Heart right ventricle (tissue), 16 donors: Measurements from ENCODE around the gene SMIM5. TPM values are rescaled to one million over a fixed set of nuclear protein-coding genes. Genes with fewer than 3 reads are reported as not detected.

Experiments
- ATAC-seq, 8 donors: fragments of 200-7000 bp; cut with Tn5 transposase; one replicate each; pipeline ENCODE4 v1.9.1; 2020; ENCODE audit warnings: mild to moderate bottlenecking in 8 of 8, moderate library complexity in 8 of 8, moderate number of reproducible peaks in 1 of 8
- DNase-seq, 2 donors: peaks; one replicate each; pipeline ENCODE4 v3.0.0-alpha.2; 2020
- H3K27ac ChIP-seq, 10 donors: fragments of 200-600 bp; sonication (generic) in 2 of 10; one replicate each; pipeline versions ENCODE4 v1.5.0 to v1.8.0; 2020 to 2022; ENCODE audit warnings: mild to moderate bottlenecking in 3 of 10
- H3K27me3 ChIP-seq, 7 donors: fragments of 200-600 bp; one replicate each; pipeline ENCODE4 v1.8.0; 2021 to 2022; ENCODE audit warnings: mild to moderate bottlenecking in 2 of 7
- H3K36me3 ChIP-seq, 9 donors: fragments of 200-600 bp; sonication (generic) in 1 of 9; one replicate each; pipeline versions ENCODE4 v1.5.0 to v1.8.0; 2020 to 2022; ENCODE audit warnings: mild to moderate bottlenecking in 2 of 9
- H3K4me1 ChIP-seq, 9 donors: fragments of 200-600 bp; sonication (generic) in 1 of 9; one replicate each; pipeline versions ENCODE4 v1.5.0 to v1.8.0; 2020 to 2022; ENCODE audit warnings: mild to moderate bottlenecking in 4 of 9
- H3K4me3 ChIP-seq, 10 donors: fragments of 200-600 bp; sonication (generic) in 2 of 10; one replicate each; pipeline versions ENCODE4 v1.5.0 to v1.8.0; 2020 to 2022; ENCODE audit warnings: mild to moderate bottlenecking in 7 of 10, moderate library complexity in 2 of 10
- H3K9me3 ChIP-seq, 11 donors: fragments of 200-600 bp in 10 of 11; sonication (generic) in 2 of 11; one replicate each; pipeline versions ENCODE4 v1.5.0 to v1.8.0; 2013 to 2022; ENCODE audit warnings: mild to moderate bottlenecking in 2 of 11, control low read depth in 1 of 11, moderate library complexity in 1 of 11
- CTCF ChIP-seq, 9 donors: fragments of 200-600 bp; sonication (generic) in 2 of 9; IDR thresholded peaks; one replicate each; pipeline versions ENCODE4 v1.5.0 to v1.8.0; 2021 to 2022; ENCODE audit warnings: antibody characterized with exemption in 9 of 9, mild to moderate bottlenecking in 5 of 9, moderate library complexity in 1 of 9
- WGBS, 2 donors: extraction: QIAGEN DNeasy Blood & Tissue Kit; methylation state at CpG; one replicate each; pipeline ENCODE4 v1.1.7; 2013; ENCODE audit warnings: inconsistent platforms in 1 of 2; 5-methylcytosine and 5-hydroxymethylcytosine counted together
- intact Hi-C, 10 donors: fragments of 100-400 bp; cut with DNase I; formaldehyde crosslinking; loops; one replicate each; pipeline versions ENCODE4 v1.11.1 to v1.14.2; 2022
- polyA plus RNA-seq, 2 donors: library from polyadenylated mRNA; stranded (reverse); fragments of 200-250 nt; gene quantifications; one replicate each; pipeline ENCODE4 v1.2.3, GENCODE V29; 2013
- total RNA-seq, 10 donors: library from RNA; stranded (reverse); fragmentation: NEBNext Ultra II Directional in 3 of 10; extraction: Animal tissue kit (Norgen Biotek cat#: 25700) in 3 of 10; gene quantifications; one replicate each; pipeline versions ENCODE4 v1.2.1 to v1.2.4, GENCODE V29; 2021 to 2023
- donor health status: Arrhythmogenic right ventricular cardiomyopathy.
- donor health status: ischemic (EF 13 %, LVEDD 7.1; RV severe dilation, severe dysfunction).
- donor health status: healthy with polysubstance abuse.
- donor health status: DM: no; HTN: yes; CAD: no.
- donor health status: DM: no; HTN: no; CAD: no.
- donor health status: ischemic (EF 25% LVEDD 6.9; RV normal size, moderate dysfunction).
- donor health status: ischemic (EF 25% LVEDD 5.7; RV mildly dilated, moderate dysfunction).
- donor health status: healthy.
- donor health status: DM: yes; HTN: yes; CAD: no.
- donor health status: Ischemic cardiomyopathy.
- donor health status: ischemic (EF 35%, LVEDD 5.7; RV mildly dilated, moderate dysfunction).
- donor health status: nonischemic (EF 11% LVEDD 7.7; RV severe dilation, severe dysfunction).
- donor health status: DM: yes; HTN: yes; CAD: no.
- donor health status: PGD.
- donor health status: ischemic (EF 29% LVEDD 5.4; RV normal size, mild dysfunction).
- donor health status: nonischemic (EF 23%, LVEDD 6.1; RV moderate dilation, normal function).

The SMIM5 gene
- total and polyA plus RNA-seq, 12 donors: 1.9 to 19.2 (median 6.5) TPM

- no peaks in the 10 kb centered on the region for H3K9me3 ChIP-seq
- no peak overlapping the region for H3K27ac ChIP-seq
- DNase-seq (no peak), ATAC-seq (no peak)
- H3K4me3 ChIP-seq: no peak overlapping the region
- intact Hi-C loops: no loop called here
- H3K4me1 ChIP-seq: peaks cover 0 to 13% (median 1%) of the 10 kb centered on the region in 9 donors
- H3K36me3 ChIP-seq: peaks cover 0 to 91% (median 17%) of the 10 kb centered on the region in 9 donors
- TF ChIP-seq CTCF (IDR thresholded peaks at IDR 0.05): no peak
- H3K27me3 ChIP-seq: no peaks in the 10 kb centered on the region
- 93% methylated on average over 10 of the region's 10 CpGs for WGBS, 2 donors
Observed at GRCh38 chr17:75627094-75627493, 6.1 kb upstream of the SMIM5 start.

- Histone ChIP-seq H3K27ac (no peak overlapping the region), H3K4me1 (peaks cover 5 to 23% (median 13%) of the 10 kb centered on the region in 9 donors), H3K9me3 (no peaks in the 10 kb centered on the region), H3K4me3 (no peak overlapping the region), H3K27me3 (no peaks in the 10 kb centered on the region), H3K36me3 (peaks cover 0 to 79% (median 17%) of the 10 kb centered on the region in 9 donors)
- DNase-seq (no peak), ATAC-seq (no peak)
- no peak for TF ChIP-seq CTCF (IDR thresholded peaks at IDR 0.05)
- intact Hi-C loops: no loop called here
- WGBS, 2 donors: 91 to 93% methylated on average over 6 of the region's 6 CpGs
Observed at GRCh38 chr17:75628425-75628824, 4.8 kb upstream of the SMIM5 start.

GRCh38 chr17:75629157-75629556 lies 4.1 kb upstream of the SMIM5 start:
- TF ChIP-seq CTCF (IDR thresholded peaks at IDR 0.05): no peak
- ATAC-seq (no peak), DNase-seq (no peak)
- peaks cover 11 to 30% (median 20%) of the 10 kb centered on the region in 9 donors for H3K4me1 ChIP-seq
- no peak overlapping the region for H3K4me3 ChIP-seq
- H3K27me3 ChIP-seq: no peaks in the 10 kb centered on the region
- peaks cover 0 to 72% (median 17%) of the 10 kb centered on the region in 9 donors for H3K36me3 ChIP-seq
- intact Hi-C loops: no loop called here
- H3K9me3 ChIP-seq: no peaks in the 10 kb centered on the region
- H3K27ac ChIP-seq: no peak overlapping the region
- 78 to 85% methylated on average over 14 of the region's 14 CpGs for WGBS, 2 donors

- Histone ChIP-seq H3K4me1 (peaks cover 14 to 42% (median 26%) of the 10 kb centered on the region in 9 donors), H3K9me3 (no peaks in the 10 kb centered on the region), H3K4me3 (no peak overlapping the region), H3K27me3 (no peaks in the 10 kb centered on the region), H3K27ac (no peak overlapping the region), H3K36me3 (peaks cover 0 to 60% (median 6%) of the 10 kb centered on the region in 9 donors)
- no peak for DNase-seq
- 72 to 87% methylated on average over 26 of the region's 26 CpGs for WGBS, 2 donors
- TF ChIP-seq CTCF (IDR thresholded peaks at IDR 0.05): no peak
- no peak for ATAC-seq
- intact Hi-C loops: loop anchor here in 4 of 10 donors (5.0 to 10.0 kb wide), 3 partner anchors 65 to 122 kb away; no protein-coding TSS in a partner anchor
Observed at GRCh38 chr17:75630071-75630917, 2.9 kb upstream of the SMIM5 start.
